ENCODE data around the gene SNURF. TPM values are rescaled to one million over a fixed set of nuclear protein-coding genes. Genes with fewer than 3 reads are reported as not detected.
"Not testable (repeated sequence)": the region's sequence is repeated elsewhere in the genome, so short reads cannot be mapped to it uniquely, and the experiment has no call there.

Gene SNURF, protein sequence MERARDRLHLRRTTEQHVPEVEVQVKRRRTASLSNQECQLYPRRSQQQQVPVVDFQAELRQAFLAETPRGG
- 41.9 TPM for total RNA-seq (ENCODE audit: unreplicated experiment)
- long read RNA-seq, partial matches to known transcripts: 0 of 1 reads
- long read RNA-seq, other reads (novel, unspliced or antisense): 0 of 1 reads

- TF ChIP-seq CTCF (IDR thresholded peaks at IDR 0.05; ENCODE audit: partially characterized antibody, unreplicated experiment): no peak
- Mint-ChIP-seq H3K36me3 (ENCODE audit: unreplicated experiment) (peaks cover 6% of the 10 kb centered on the region), H3K9me3 (ENCODE audit: unreplicated experiment) (peaks cover 19% of the 10 kb centered on the region), H3K4me1 (ENCODE audit: low read depth, unreplicated experiment) (peaks cover 3% of the 10 kb centered on the region), H3K4me3 (ENCODE audit: unreplicated experiment) (peak within 1 kb of the TSS; percentile 93), H3K27ac (ENCODE audit: unreplicated experiment) (peak within 1 kb of the TSS; percentile 98), H3K27me3 (ENCODE audit: unreplicated experiment) (peaks cover 11% of the 10 kb centered on the region)
- DNase-seq: peak; percentile 86
Observed at GRCh38 chr15:24954783-24955530, at the start of gene SNURF, which contains the start of gene SNRPN. Gene SNURF (plus strand): TSS chr15:24954987. CDS start chr15:24955049, 62 bp downstream. Gene SNRPN (plus strand): TSS chr15:24954987. CDS start chr15:24974454, 19,467 bp downstream.

DNA sequence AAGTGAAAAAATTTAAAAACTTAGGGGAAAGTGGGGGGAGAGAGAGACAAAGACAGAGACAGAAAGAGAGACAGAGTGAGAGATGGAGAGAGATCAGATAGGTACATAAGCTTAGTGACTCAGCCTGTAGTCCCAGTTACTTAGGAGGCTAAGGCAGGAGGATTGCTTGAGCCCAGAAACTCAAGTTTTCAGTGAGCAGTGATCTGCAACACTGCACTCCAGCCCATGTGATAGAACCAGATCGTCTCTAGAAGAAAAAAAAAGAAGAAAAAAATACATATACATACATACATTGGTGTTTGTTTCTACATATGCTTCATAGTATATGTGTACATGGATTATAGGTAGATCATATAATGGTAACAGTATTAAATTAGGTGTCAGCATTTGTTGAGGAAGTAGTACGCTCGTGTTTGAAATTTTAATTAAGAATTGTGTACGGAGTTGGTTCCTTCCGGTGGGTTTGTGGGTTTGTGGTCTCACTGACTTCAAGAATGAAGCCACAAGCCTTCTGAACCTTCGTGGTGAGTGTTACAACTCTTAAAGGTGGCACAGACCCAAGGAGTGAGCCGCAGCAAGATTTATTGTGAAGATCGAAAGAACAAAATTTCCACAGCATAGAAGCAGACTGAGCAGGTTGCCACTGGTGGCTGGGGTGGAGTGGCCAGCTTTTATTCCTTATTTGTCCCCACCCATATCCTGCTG, 38.3 kb upstream of the SNURF start:
- peaks cover 14% of the 10 kb centered on the region for H3K36me3 Mint-ChIP-seq (ENCODE audit: unreplicated experiment)
- no peak overlapping the region for H3K27ac Mint-ChIP-seq (ENCODE audit: unreplicated experiment)
- no peak overlapping the region for H3K4me3 Mint-ChIP-seq (ENCODE audit: unreplicated experiment)
- H3K4me1 Mint-ChIP-seq (ENCODE audit: low read depth, unreplicated experiment): no peaks in the 10 kb centered on the region
- TF ChIP-seq CTCF (IDR thresholded peaks at IDR 0.05; ENCODE audit: partially characterized antibody, unreplicated experiment): no peak
- peaks cover 5% of the 10 kb centered on the region for H3K9me3 Mint-ChIP-seq (ENCODE audit: unreplicated experiment)
- DNase-seq: no peak
- H3K27me3 Mint-ChIP-seq (ENCODE audit: unreplicated experiment): peaks cover 2% of the 10 kb centered on the region

DNA sequence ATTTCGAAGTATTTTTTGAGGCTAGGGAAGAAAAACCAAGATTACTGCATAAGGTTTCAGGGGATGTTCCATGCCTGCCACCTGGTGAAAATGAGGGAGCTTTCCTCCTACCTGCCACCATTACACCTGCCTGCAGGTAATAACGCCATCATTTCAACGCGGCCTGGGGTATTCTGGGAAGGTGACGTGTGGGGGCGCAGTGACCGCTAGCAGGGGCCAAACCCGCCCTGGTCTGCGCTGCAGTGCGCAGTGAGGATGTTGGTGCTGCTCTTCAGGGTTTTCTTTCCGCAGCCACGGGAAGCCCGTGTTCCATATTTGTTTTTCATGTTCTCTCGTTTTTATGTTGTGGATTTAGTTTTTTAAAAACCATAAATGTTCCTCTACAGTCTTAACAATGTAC, 37.4 kb upstream of the SNURF start:
- H3K4me3 Mint-ChIP-seq (ENCODE audit: unreplicated experiment): no peak overlapping the region
- no peaks in the 10 kb centered on the region for H3K4me1 Mint-ChIP-seq (ENCODE audit: low read depth, unreplicated experiment)
- peaks cover 5% of the 10 kb centered on the region for H3K9me3 Mint-ChIP-seq (ENCODE audit: unreplicated experiment)
- H3K36me3 Mint-ChIP-seq (ENCODE audit: unreplicated experiment): peaks cover 14% of the 10 kb centered on the region
- no peak for TF ChIP-seq CTCF (IDR thresholded peaks at IDR 0.05; ENCODE audit: partially characterized antibody, unreplicated experiment)
- peaks cover 2% of the 10 kb centered on the region for H3K27me3 Mint-ChIP-seq (ENCODE audit: unreplicated experiment)
- no peak overlapping the region for H3K27ac Mint-ChIP-seq (ENCODE audit: unreplicated experiment)
- DNase-seq: no peak

GRCh38 chr15:24919446-24919845, 35.3 kb upstream of the SNURF start:
- H3K4me1 Mint-ChIP-seq (ENCODE audit: low read depth, unreplicated experiment): no peaks in the 10 kb centered on the region
- H3K36me3 Mint-ChIP-seq (ENCODE audit: unreplicated experiment): peaks cover 14% of the 10 kb centered on the region
- no peak for DNase-seq
- no peak overlapping the region for H3K27ac Mint-ChIP-seq (ENCODE audit: unreplicated experiment)
- H3K9me3 Mint-ChIP-seq (ENCODE audit: unreplicated experiment): peaks cover 5% of the 10 kb centered on the region
- H3K4me3 Mint-ChIP-seq (ENCODE audit: unreplicated experiment): no peak overlapping the region
- TF ChIP-seq CTCF (IDR thresholded peaks at IDR 0.05; ENCODE audit: partially characterized antibody, unreplicated experiment): no peak
- H3K27me3 Mint-ChIP-seq (ENCODE audit: unreplicated experiment): peaks cover 2% of the 10 kb centered on the region

DNA sequence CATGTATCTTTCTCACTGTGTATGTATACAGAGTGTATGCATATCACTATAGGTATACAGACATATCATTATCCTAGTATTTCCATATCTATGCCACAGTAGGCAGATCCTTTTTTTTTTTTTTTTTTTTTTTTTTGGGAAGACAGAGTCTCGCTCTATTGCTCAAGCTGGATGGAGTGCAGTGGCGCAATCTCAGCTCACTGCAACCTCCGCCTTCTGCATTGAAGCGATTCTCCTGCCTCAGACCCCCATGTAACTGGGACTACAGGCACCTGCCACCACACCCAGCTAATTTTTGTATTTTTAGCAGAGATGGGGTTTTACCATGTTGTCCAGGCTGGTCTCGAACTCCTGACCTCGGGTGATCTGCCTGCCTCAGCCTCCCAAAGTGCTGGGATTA, 32.0 kb upstream of the SNURF start:
- H3K4me3 Mint-ChIP-seq (ENCODE audit: unreplicated experiment); H3K27ac Mint-ChIP-seq (ENCODE audit: unreplicated experiment); H3K9me3 Mint-ChIP-seq (ENCODE audit: unreplicated experiment); H3K27me3 Mint-ChIP-seq (ENCODE audit: unreplicated experiment); H3K4me1 Mint-ChIP-seq (ENCODE audit: low read depth, unreplicated experiment); H3K36me3 Mint-ChIP-seq (ENCODE audit: unreplicated experiment); DNase-seq: not testable (repeated sequence)

Measured in glutamatergic neuron (in vitro differentiated cells).